ENCODE data around the gene SP5.

The SP5 gene

DNA sequence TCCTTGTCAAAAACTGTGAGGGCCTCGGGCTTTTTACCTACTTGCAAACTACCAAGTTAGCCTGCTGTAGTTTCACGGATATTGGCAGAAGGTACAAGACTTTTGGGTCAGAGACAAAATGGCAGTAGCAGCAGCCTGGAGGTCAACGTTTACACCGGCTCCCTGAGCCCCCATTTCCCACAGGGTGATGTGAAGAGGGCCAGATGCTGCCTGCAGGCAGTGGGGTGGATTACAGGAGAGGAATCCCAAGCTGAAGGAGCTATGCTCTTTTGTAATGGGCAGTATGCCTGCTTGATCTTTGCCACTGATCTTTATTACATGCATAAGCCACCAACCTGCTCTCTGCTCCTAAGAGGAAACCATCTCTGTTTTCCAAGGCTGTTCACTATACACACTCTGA lies 29.5 kb upstream of the SP5 start:
- no peaks in the 10 kb centered on the region for H3K36me3 ChIP-seq (ENCODE audit: control insufficient read depth, insufficient read depth, low read length)
- H3K4me1 ChIP-seq (ENCODE audit: control insufficient read depth, insufficient read depth, low read length, poor library complexity, severe bottlenecking), result peaks cover 8% of the 10 kb centered on the region
- no peak overlapping the region for H3K27ac ChIP-seq (ENCODE audit: low read depth, low read length, severe bottlenecking)
- no peaks in the 10 kb centered on the region for H3K9me3 ChIP-seq (ENCODE audit: control insufficient read depth, low read length)
- H3K4me3 ChIP-seq (ENCODE audit: extremely low read depth, insufficient read depth, low read length, poor library complexity, severe bottlenecking), result no peak overlapping the region
- WGBS, 2 experiments (ENCODE audit: insufficient coverage in 2 of 2), result 36 to 75% methylated on average over 2 to 4 of the region's 4 CpGs

DNA sequence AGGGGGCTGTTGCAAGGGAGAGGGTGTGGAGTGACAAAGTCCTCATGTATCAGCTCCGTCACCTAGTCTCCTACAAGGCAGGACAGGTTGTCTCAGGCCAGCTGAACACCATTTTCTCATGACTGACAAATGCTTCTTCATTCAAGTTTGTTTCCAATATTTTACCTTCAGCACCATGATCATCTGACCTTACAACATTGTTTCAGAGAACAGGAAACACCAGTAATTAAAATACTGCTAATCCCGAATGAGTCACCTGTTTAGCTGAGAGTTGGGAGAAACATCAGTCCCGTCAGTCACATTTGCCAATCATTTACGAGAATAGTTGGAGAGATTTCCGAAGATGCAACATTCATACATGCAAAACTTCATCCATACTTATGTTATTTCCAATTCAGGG lies 25.7 kb upstream of the SP5 start:
- Histone ChIP-seq H3K4me3 (ENCODE audit: extremely low read depth, insufficient read depth, low read length, poor library complexity, severe bottlenecking) (no peak overlapping the region), H3K4me1 (ENCODE audit: control insufficient read depth, insufficient read depth, low read length, poor library complexity, severe bottlenecking) (peaks cover 8% of the 10 kb centered on the region), H3K36me3 (ENCODE audit: control insufficient read depth, insufficient read depth, low read length) (no peaks in the 10 kb centered on the region), H3K9me3 (ENCODE audit: control insufficient read depth, low read length) (no peaks in the 10 kb centered on the region), H3K27ac (ENCODE audit: low read depth, low read length, severe bottlenecking) (no peak overlapping the region)
- WGBS, 2 experiments (ENCODE audit: insufficient coverage in 2 of 2), result 97 to 100% methylated on average over 3 to 4 of the region's 5 CpGs

DNA sequence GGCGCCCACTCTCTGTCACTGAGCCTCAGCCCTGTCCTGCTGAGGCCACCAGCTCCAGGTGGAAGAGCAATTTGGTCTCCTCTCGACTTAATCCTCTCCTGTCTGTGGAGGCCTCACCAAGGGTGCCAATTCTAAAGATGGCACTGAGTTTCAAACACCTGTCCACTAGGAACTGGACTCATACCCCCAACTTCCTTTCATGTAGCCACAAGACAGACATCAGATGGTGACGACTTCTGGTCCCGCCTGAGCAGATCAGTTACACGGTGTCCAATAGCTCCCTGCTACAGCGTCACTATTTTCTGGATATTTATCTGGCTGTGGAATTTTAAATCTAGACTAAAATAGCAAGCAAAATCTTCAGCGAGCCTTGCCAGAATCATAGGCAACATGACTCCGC lies 24.5 kb upstream of the SP5 start:
- Histone ChIP-seq H3K27ac (ENCODE audit: low read depth, low read length, severe bottlenecking) (no peak overlapping the region), H3K4me1 (ENCODE audit: control insufficient read depth, insufficient read depth, low read length, poor library complexity, severe bottlenecking) (peaks cover 16% of the 10 kb centered on the region)
- WGBS, 2 experiments (ENCODE audit: insufficient coverage in 2 of 2), result 95 to 96% methylated on average over 5 to 6 of the region's 8 CpGs

DNA sequence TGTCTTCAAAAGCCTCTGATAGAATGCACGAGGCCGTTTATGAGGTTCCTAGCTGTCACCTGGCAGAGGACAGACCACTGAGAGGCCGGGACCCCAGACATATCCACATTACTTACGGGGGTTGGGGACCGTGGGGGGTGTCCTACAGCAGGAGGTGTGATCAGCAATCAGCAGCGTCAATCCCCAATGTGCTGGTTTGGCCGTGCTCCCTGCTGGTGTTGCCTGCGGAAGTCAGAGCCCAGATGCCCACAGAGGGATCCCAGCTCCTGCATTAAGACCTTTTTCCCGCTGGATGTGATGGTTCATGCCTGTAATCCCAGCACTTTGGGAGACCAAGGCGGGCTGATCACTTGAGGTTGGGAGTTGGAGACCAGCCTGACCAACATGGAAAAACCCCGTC lies 20.8 kb upstream of the SP5 start:
- no peak overlapping the region for H3K27ac ChIP-seq (ENCODE audit: low read depth, low read length, severe bottlenecking)
- H3K36me3 ChIP-seq (ENCODE audit: control insufficient read depth, insufficient read depth, low read length), result no peaks in the 10 kb centered on the region
- H3K4me3 ChIP-seq (ENCODE audit: extremely low read depth, insufficient read depth, low read length, poor library complexity, severe bottlenecking), result no peak overlapping the region
- H3K9me3 ChIP-seq (ENCODE audit: control insufficient read depth, low read length), result no peaks in the 10 kb centered on the region
- peaks cover 18% of the 10 kb centered on the region for H3K4me1 ChIP-seq (ENCODE audit: control insufficient read depth, insufficient read depth, low read length, poor library complexity, severe bottlenecking)
- 74 to 86% methylated on average over 5 to 7 of the region's 11 CpGs for WGBS, 2 experiments (ENCODE audit: insufficient coverage in 2 of 2)

More for the DNA sequence above, 24.5 kb upstream of the SP5 start:
- Histone ChIP-seq H3K9me3 (ENCODE audit: control insufficient read depth, low read length) (no peaks in the 10 kb centered on the region), H3K4me3 (ENCODE audit: extremely low read depth, insufficient read depth, low read length, poor library complexity, severe bottlenecking) (no peak overlapping the region), H3K36me3 (ENCODE audit: control insufficient read depth, insufficient read depth, low read length) (no peaks in the 10 kb centered on the region)

DNA sequence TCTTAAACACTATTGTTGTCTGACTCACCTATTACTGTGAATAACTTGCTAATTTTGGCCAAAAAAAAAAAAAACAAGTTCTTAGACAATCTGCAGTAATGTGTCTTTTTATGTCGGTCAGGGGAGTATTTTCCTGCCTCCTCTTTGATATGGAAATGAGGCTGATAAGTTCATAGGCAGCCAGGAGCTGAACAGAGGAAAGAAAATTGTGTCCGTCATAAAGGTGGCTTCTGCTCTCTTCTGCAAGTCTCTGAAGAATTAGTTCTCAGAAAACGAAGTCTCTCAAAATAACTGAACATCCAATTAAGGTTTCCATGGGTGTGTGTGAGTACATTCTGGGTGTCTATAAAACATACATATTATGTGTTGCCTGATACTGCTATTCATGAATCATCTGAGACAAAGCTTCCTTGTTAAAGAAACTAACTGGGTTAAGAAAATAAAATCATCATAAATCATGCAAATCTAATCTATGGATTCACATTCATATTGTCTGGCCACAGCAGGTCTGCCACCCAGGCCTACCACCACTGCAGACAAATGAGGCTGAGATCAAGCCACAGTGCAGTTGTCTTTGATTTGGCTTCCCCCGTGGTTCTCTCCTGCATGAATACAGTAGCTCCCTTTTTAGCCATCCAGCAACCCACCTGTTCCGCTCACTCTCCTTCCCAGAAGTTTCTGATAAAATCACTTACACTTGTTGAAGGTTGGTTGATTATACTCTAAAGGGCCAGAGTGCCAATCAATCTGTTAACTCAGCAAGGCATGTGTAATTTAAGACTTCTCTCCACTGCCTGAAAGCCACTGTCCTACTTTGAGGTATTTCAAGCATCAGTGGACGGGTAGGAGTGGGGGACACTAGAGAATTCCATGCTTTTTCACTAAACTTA lies 19.4 kb upstream of the SP5 start:
- Histone ChIP-seq H3K4me1 (ENCODE audit: control insufficient read depth, insufficient read depth, low read length, poor library complexity, severe bottlenecking) (peaks cover 11% of the 10 kb centered on the region), H3K36me3 (ENCODE audit: control insufficient read depth, insufficient read depth, low read length) (no peaks in the 10 kb centered on the region), H3K4me3 (ENCODE audit: extremely low read depth, insufficient read depth, low read length, poor library complexity, severe bottlenecking) (no peak overlapping the region), H3K27ac (ENCODE audit: low read depth, low read length, severe bottlenecking) (no peak overlapping the region), H3K9me3 (ENCODE audit: control insufficient read depth, low read length) (no peaks in the 10 kb centered on the region)
- WGBS, 2 experiments (ENCODE audit: insufficient coverage in 2 of 2), result 50 to 66% methylated on average over 3 to 4 of the region's 6 CpGs

DNA sequence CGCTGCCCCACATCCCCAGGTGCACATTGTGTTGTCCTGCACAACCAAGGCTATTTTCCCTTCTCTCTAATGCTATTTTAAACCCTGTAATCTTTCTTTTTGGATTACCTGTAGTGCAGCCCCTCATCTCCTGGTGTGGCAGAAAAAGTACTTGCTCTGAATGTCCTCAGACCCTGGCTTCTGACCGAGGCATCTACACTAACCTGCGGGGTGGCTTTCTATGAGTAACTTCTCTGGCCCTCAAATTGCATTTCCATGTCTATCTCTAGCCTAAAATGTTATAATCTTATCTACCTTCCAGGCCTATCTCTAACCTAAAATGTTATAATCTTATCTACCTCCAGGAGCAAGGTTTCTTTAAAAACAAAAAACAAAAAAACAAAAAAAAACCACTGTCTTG lies 18.2 kb upstream of the SP5 start:
- 90 to 100% methylated on average over 2 to 3 of the region's 3 CpGs for WGBS, 2 experiments (ENCODE audit: insufficient coverage in 2 of 2)
- no peaks in the 10 kb centered on the region for H3K9me3 ChIP-seq (ENCODE audit: control insufficient read depth, low read length)
- no peaks in the 10 kb centered on the region for H3K36me3 ChIP-seq (ENCODE audit: control insufficient read depth, insufficient read depth, low read length)
- peaks cover 11% of the 10 kb centered on the region for H3K4me1 ChIP-seq (ENCODE audit: control insufficient read depth, insufficient read depth, low read length, poor library complexity, severe bottlenecking)
- H3K4me3 ChIP-seq (ENCODE audit: extremely low read depth, insufficient read depth, low read length, poor library complexity, severe bottlenecking), result no peak overlapping the region
- H3K27ac ChIP-seq (ENCODE audit: low read depth, low read length, severe bottlenecking), result no peak overlapping the region

DNA sequence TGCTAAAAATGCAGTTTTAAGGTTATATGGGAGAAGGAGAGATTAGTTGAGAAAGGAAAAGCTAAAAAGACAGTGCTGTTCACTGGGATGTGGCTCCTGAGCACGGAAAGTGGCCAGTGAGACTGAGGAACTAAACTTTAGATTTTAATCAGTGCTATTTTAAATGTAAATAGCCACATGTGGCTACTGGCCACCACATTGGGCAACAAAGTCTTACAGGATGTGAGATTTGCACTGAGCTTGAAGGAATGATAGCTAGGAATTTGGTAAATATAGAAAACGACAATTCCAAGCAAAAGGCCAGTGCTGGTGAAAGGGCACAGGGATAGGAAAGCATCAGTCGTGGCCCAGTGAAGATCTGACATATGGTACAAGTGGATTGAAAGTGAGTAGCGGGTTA lies 14.1 kb upstream of the SP5 start:
- Histone ChIP-seq H3K36me3 (ENCODE audit: control insufficient read depth, insufficient read depth, low read length) (no peaks in the 10 kb centered on the region), H3K4me3 (ENCODE audit: extremely low read depth, insufficient read depth, low read length, poor library complexity, severe bottlenecking) (no peak overlapping the region), H3K27ac (ENCODE audit: low read depth, low read length, severe bottlenecking) (no peak overlapping the region), H3K4me1 (ENCODE audit: control insufficient read depth, insufficient read depth, low read length, poor library complexity, severe bottlenecking) (peaks cover 2% of the 10 kb centered on the region), H3K9me3 (ENCODE audit: control insufficient read depth, low read length) (peaks cover 9% of the 10 kb centered on the region)
- 81 to 96% methylated on average over 3 to 4 of the region's 4 CpGs for WGBS, 2 experiments (ENCODE audit: insufficient coverage in 2 of 2)

DNA sequence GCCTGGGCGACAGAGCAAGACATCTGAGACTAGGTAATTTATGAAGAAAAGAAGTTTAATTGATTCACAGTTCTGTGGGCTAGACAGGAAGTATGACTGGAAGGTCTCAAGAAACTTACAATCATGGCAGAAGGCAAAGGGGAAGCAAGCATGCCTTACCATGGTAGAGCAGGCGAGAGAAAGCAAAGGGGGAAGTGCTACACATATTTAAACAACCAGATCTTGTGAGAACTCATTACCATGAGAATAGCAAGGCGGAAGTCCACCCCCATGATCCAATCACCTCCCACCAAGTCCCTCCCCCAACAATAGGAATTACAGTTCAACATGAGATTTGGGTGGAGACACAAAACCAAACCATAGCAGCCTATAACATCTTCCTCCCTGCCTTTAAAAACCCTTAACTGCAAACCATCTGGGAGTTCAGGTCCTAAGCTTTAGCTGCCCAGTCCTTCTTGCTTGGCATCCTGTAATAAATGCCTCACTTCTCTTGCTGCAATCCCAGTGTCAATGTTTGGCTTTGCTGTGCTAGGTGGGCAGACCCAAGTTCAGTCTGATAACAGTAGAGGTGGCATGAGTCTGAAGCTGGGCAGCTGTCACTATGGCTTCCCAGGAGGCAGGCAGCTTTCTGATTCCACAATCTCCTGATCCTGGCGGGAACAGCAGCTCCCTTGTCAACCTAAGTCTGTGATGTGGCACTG lies 11.2 kb upstream of the SP5 start:
- Histone ChIP-seq H3K4me1 (ENCODE audit: control insufficient read depth, insufficient read depth, low read length, poor library complexity, severe bottlenecking) (no peaks in the 10 kb centered on the region), H3K4me3 (ENCODE audit: extremely low read depth, insufficient read depth, low read length, poor library complexity, severe bottlenecking) (no peak overlapping the region), H3K9me3 (ENCODE audit: control insufficient read depth, low read length) (peaks cover 9% of the 10 kb centered on the region), H3K27ac (ENCODE audit: low read depth, low read length, severe bottlenecking) (no peak overlapping the region), H3K36me3 (ENCODE audit: control insufficient read depth, insufficient read depth, low read length) (no peaks in the 10 kb centered on the region)
- WGBS, 2 experiments (ENCODE audit: insufficient coverage in 2 of 2), result 82 to 93% methylated on average over 3 of the region's 4 CpGs

DNA sequence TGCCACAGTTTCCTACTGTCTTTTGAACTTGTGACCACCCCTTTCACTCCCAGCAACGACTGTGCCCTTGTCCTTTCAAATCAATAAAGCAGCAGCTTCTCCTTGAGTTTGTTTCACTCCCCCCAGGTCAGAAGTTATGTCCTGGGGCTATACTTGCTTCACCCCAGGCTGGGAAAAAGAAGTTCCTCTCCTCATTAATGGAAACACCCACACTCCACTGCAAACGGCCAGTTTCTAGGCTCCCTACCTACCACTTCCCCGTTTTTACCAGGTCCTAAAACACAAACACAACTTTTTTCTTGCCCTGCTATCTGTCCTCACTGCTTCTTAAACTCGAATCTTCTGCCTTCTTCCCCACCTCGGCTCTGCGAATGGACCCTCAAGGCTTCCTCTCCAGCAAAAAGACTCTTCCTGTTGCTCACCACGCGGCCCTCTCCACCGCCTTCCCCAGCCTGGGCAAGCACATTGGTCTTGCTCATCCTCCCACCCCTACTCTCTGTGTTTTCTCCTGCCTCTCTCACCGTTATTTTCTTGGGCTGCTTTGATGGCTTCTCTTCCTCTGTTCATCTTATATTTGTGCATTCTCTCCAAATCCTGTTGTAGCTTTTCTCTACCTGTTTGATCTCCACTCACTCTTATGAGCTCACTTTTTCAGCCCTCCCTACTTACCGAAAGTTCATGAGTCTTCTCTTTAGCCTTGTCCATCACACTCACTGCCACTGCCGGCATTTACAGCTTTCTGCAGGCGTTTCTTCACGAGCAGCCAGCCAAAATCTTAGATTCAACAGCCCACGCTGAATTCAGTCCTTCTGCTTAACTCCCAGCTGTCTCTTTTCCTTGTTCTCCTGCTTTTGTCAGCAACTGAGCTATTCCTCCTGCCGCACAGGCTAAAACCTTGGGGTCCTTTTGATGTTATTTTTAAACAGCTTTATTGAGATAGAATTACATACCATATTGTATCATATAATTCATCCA lies 7.0 kb upstream of the SP5 start:
- Histone ChIP-seq H3K4me1 (ENCODE audit: control insufficient read depth, insufficient read depth, low read length, poor library complexity, severe bottlenecking) (peaks cover 11% of the 10 kb centered on the region), H3K27ac (ENCODE audit: low read depth, low read length, severe bottlenecking) (no peak overlapping the region), H3K36me3 (ENCODE audit: control insufficient read depth, insufficient read depth, low read length) (no peaks in the 10 kb centered on the region), H3K9me3 (ENCODE audit: control insufficient read depth, low read length) (peaks cover under 1% of the 10 kb centered on the region), H3K4me3 (ENCODE audit: extremely low read depth, insufficient read depth, low read length, poor library complexity, severe bottlenecking) (no peak overlapping the region)
- 65 to 74% methylated on average over 14 to 15 of the region's 16 CpGs for WGBS, 2 experiments (ENCODE audit: insufficient coverage in 2 of 2)

DNA sequence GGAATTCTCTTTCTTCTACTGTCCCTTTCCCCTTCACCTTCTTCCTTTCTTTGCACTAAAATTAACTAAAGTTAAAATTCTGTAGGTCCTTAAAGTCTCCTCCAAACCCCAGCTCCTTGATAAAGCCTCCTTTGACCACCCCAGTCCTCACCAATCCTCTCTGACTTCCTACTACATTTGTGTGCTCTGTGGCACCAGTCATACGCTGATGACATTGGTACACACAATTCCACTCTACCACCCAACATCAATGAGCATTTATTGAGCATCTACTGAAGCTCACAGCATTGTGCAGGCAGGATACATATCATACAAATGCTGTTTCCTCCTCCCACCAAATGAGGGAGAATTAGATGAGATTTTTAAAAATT lies 4.5 kb upstream of the SP5 start:
- 60 to 71% methylated on average over 1 of the region's 1 CpG for WGBS, 2 experiments (ENCODE audit: insufficient coverage in 2 of 2)

More for the DNA sequence above, 4.5 kb upstream of the SP5 start:
- Histone ChIP-seq H3K4me1 (ENCODE audit: control insufficient read depth, insufficient read depth, low read length, poor library complexity, severe bottlenecking) (peaks cover 11% of the 10 kb centered on the region), H3K4me3 (ENCODE audit: extremely low read depth, insufficient read depth, low read length, poor library complexity, severe bottlenecking) (no peak overlapping the region), H3K36me3 (ENCODE audit: control insufficient read depth, insufficient read depth, low read length) (no peaks in the 10 kb centered on the region), H3K9me3 (ENCODE audit: control insufficient read depth, low read length) (no peaks in the 10 kb centered on the region), H3K27ac (ENCODE audit: low read depth, low read length, severe bottlenecking) (no peak overlapping the region)
